Measurements from ENCODE around the gene UGT1A5.

- TF ChIP-seq POLR2AphosphoS5 (IDR thresholded peaks at IDR 0.05; ENCODE audit: low read depth, low read length), result no peak
- no peak for TF ChIP-seq POLR2A (IDR thresholded peaks at IDR 0.05; ENCODE audit: low read depth, low read length)
- no peak for TF ChIP-seq TAF1 (IDR thresholded peaks at IDR 0.05; ENCODE audit: borderline replicate concordance, low read depth, low read length)
Observed at GRCh38 chr2:233689031-233689430, 23.7 kb upstream of the UGT1A5 start.
